SK-N-SH (cell line): ENCODE results near the gene NBEAL1. TPM values are rescaled to one million over a fixed set of nuclear protein-coding genes. Genes with fewer than 3 reads are reported as not detected.

Source experiments
- CTCF ChIA-PET: fragments of 300-600, 350-600 bp; formaldehyde crosslinking; extraction: SDS; loops from one replicate; lab custom pipeline; 2021; lab: Yijun Ruan, JAX
- POLR2A ChIA-PET: fragments of 350-600 bp; sonication (Branson Sonifier 250); formaldehyde crosslinking; extraction: SDS; loops from one replicate; lab custom pipeline; 2020; ENCODE audit warnings: antibody characterized with exemption, inconsistent platforms; lab: Yijun Ruan, JAX
- DNase-seq: peaks from one replicate; pipeline ENCODE4 v3.0.0; 2012
- H2AFZ ChIP-seq: fragments of 200-600 bp; sonication (generic); 2 replicates; pipeline ENCODE4 v1.8.1; 2016; ENCODE audit warnings: antibody characterized with exemption, mild to moderate bottlenecking, low read depth
- H3F3A ChIP-seq: fragments of 200-600 bp; sonication (generic); replicated peaks from 2 replicates; pipeline ENCODE3; 2016; ENCODE audit warnings: antibody characterized with exemption, mild to moderate bottlenecking; ENCODE audit not compliant: insufficient read depth
- H3K27ac ChIP-seq, 2 experiments: fragments of 200-500 bp in 1 of 2; fragments of 200-600 bp in 1 of 2; sonication (Bioruptor generic) in 1 of 2; sonication (generic), shearing (Covaris generic) in 1 of 2; 2 replicates each; pipeline versions ENCODE4 v1.5.1 to v1.6.1; 2014 to 2016; ENCODE audit warnings: low read depth in 2 of 2, inconsistent platforms in 1 of 2, low read length in 1 of 2, mild to moderate bottlenecking in 1 of 2, mixed read lengths in 1 of 2
- H3K27me3 ChIP-seq: fragments of 200-600 bp; sonication (generic), shearing (Covaris generic); 2 replicates; pipeline ENCODE4 v1.6.1; 2016; ENCODE audit warnings: mixed run types; ENCODE audit not compliant: insufficient read depth
- H3K36me3 ChIP-seq, 2 experiments: fragments of 200-500 bp in 1 of 2; fragments of 200-600 bp in 1 of 2; sonication (Bioruptor generic) in 1 of 2; sonication (generic) in 1 of 2; replicated peaks in 1 of 2; 2 replicates each; pipeline versions ENCODE3 to v1.5.1; 2014 to 2016; ENCODE audit warnings: low read length in 1 of 2, mild to moderate bottlenecking in 1 of 2; ENCODE audit not compliant: insufficient read depth in 2 of 2, control insufficient read depth in 1 of 2
- H3K4me1 ChIP-seq, 2 experiments: fragments of 200-500 bp in 1 of 2; fragments of 200-600 bp in 1 of 2; sonication (Bioruptor generic) in 1 of 2; sonication (generic), shearing (Covaris generic) in 1 of 2; 2 replicates each; pipeline versions ENCODE4 v1.5.1 to v1.6.1; 2014 to 2016; ENCODE audit warnings: low read depth in 1 of 2, low read length in 1 of 2, mixed run types in 1 of 2; ENCODE audit not compliant: insufficient read depth in 2 of 2, control insufficient read depth in 1 of 2
- H3K4me2 ChIP-seq: fragments of 200-600 bp; sonication (generic), shearing (Covaris generic); 2 replicates; pipeline ENCODE4 v1.6.1; 2017; ENCODE audit warnings: mixed run types
- H3K4me3 ChIP-seq, 2 experiments: fragments of 200-500 bp in 1 of 2; fragments of 200-600 bp in 1 of 2; sonication (Bioruptor generic) in 1 of 2; sonication (generic), shearing (Covaris generic) in 1 of 2; 2 replicates each; pipeline versions ENCODE4 v1.5.1 to v1.8.1; 2014 to 2016; ENCODE audit warnings: low read depth in 2 of 2, inconsistent platforms in 1 of 2, low read length in 1 of 2, mild to moderate bottlenecking in 1 of 2, mixed read lengths in 1 of 2, moderate library complexity in 1 of 2
- H3K79me2 ChIP-seq: fragments of 200-600 bp; sonication (generic); 2 replicates; pipeline ENCODE4 v1.8.1; 2017; ENCODE audit warnings: mild to moderate bottlenecking; ENCODE audit not compliant: insufficient read depth
- H3K9ac ChIP-seq: fragments of 200-600 bp; sonication (generic); 2 replicates; pipeline ENCODE4 v1.6.1; 2017; ENCODE audit warnings: mixed run types
- H3K9me2 ChIP-seq: fragments of 200-600 bp; sonication (generic); 2 replicates; pipeline ENCODE4 v1.6.1; 2017; ENCODE audit warnings: mixed run types
- H3K9me3 ChIP-seq: fragments of 200-600 bp; sonication (generic); 2 replicates; pipeline ENCODE4 v1.6.1; 2017; ENCODE audit warnings: mixed run types, mild to moderate bottlenecking, moderate library complexity
- H4K20me1 ChIP-seq: fragments of 200-600 bp; sonication (generic); 2 replicates; pipeline ENCODE4 v1.6.1; 2017; ENCODE audit warnings: mild to moderate bottlenecking, mixed run types; ENCODE audit not compliant: insufficient read depth
- EP300 ChIP-seq, 2 experiments: IDR thresholded peaks; 2 replicates each; pipeline versions ENCODE4 v1.4.0 to v1.6.1; 2012; ENCODE audit warnings: borderline replicate concordance in 1 of 2, low read depth in 1 of 2, low read length in 1 of 2
- EZH2phosphoT487 ChIP-seq: fragments of 200-600 bp; sonication (generic); IDR thresholded peaks from 2 replicates; pipeline ENCODE4 v1.6.1; 2017; ENCODE audit warnings: low read depth, mixed run types, mild to moderate bottlenecking, antibody characterized with exemption, moderate library complexity, borderline replicate concordance
- GATA2 ChIP-seq: sonication (generic); formaldehyde crosslinking; IDR thresholded peaks from 2 replicates; pipeline ENCODE4 v1.5.0; 2020; ENCODE audit warnings: mild to moderate bottlenecking, missing genetic modification reagents
- IRF3 ChIP-seq: fragments of 150-350 bp; IDR thresholded peaks from 2 replicates; pipeline ENCODE4 v1.6.1; 2016; ENCODE audit warnings: mild to moderate bottlenecking, low read depth, low read length
- NFIC ChIP-seq: IDR thresholded peaks from 2 replicates; pipeline ENCODE4 v1.4.0; 2012; ENCODE audit warnings: borderline replicate concordance
- NRF1 ChIP-seq: IDR thresholded peaks from 2 replicates; pipeline ENCODE4 v1.6.1; 2012; ENCODE audit warnings: low read depth, mild to moderate bottlenecking, low read length
- POLR2AphosphoS5 ChIP-seq: IDR thresholded peaks from 2 replicates; pipeline ENCODE4 v1.6.1; 2012; ENCODE audit warnings: low read depth, low read length
- RCOR1 ChIP-seq: fragments of 150-350 bp; IDR thresholded peaks from 2 replicates; pipeline ENCODE4 v1.6.1; 2017; ENCODE audit warnings: antibody characterized with exemption, low read length
- REST ChIP-seq: IDR thresholded peaks from 2 replicates; pipeline ENCODE4 v1.6.1; 2012; ENCODE audit warnings: mild to moderate bottlenecking, low read depth, low read length, moderate library complexity
- RFX5 ChIP-seq: IDR thresholded peaks from 2 replicates; pipeline ENCODE4 v1.6.1; 2012; ENCODE audit warnings: mild to moderate bottlenecking, improper control_type of control experiment, low read length
- SMC3 ChIP-seq: IDR thresholded peaks from 2 replicates; pipeline ENCODE4 v1.6.1; 2012; ENCODE audit warnings: low read depth, low read length, improper control_type of control experiment
- TCF12 ChIP-seq: IDR thresholded peaks from 2 replicates; pipeline ENCODE4 v1.4.0; 2012
- TEAD4 ChIP-seq: IDR thresholded peaks from 2 replicates; pipeline ENCODE4 v1.4.0; 2012; ENCODE audit warnings: mild to moderate bottlenecking, borderline replicate concordance; ENCODE audit not compliant: insufficient read depth
- WGBS: methylation state at CpG from one replicate; pipeline ENCODE4 v1.1.6; 2017; ENCODE audit warnings: low lambda C conversion rate; 5-methylcytosine and 5-hydroxymethylcytosine counted together
- polyA plus RNA-seq, 3 experiments: library from polyadenylated mRNA; depleted of rRNA; stranded (reverse); fragments of >200 nt; gene quantifications; 2 replicates each; pipeline ENCODE4 v1.2.3, GENCODE V29; 2012
- TF ChIP-seq, protein P1 (sequence below): IDR thresholded peaks from 2 replicates; pipeline ENCODE4 v1.4.0; 2012; ENCODE audit warnings: low read depth, borderline replicate concordance

NBEAL1 gene
- polyA plus RNA-seq, 1 of the 3 experiments (the other 2 are of a cell fraction), result 3.3 TPM

DNA sequence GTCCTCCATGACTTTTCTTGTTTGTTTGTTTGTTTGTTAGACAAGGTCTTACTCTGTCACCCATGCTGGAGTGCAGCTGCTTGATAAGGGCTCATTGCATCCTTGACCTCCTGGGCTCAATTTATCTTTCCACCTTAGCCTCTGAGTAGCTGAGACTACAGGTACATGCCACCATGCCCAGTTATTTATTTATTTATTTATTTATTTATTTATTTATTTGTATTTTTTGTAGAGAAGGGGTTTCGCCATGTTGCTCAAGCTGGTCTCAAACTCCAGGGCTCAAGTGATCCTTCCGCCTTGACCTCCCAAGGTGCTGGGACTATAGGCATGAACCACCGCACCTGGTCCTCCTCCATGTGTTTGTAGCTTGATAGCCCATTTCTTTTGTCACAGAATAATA, 37.9 kb downstream of the NBEAL1 start:
- Histone ChIP-seq H3K9ac (no peak overlapping the region), H3K27ac (no peak overlapping the region), H4K20me1 (no peaks in the 10 kb centered on the region), H3K27me3 (no peaks in the 10 kb centered on the region), H3K9me2 (no peaks in the 10 kb centered on the region), H3K4me1 (no peaks in the 10 kb centered on the region), H3K79me2 (no peaks in the 10 kb centered on the region), H3K9me3 (no peaks in the 10 kb centered on the region), H3K4me3 (no peak overlapping the region), H3F3A (no peaks in the 10 kb centered on the region), H3K36me3 (peaks cover 2 to 34% of the 10 kb centered on the region in 2 experiments), H2AFZ (no peak overlapping the region), H3K4me2 (no peak overlapping the region)
- CTCF ChIA-PET, result no interaction called here
- TF ChIP-seq RCOR1 (no peak), SMC3 (no peak), RFX5 (no peak), EZH2phosphoT487 (no peak), IRF3 (no peak), GATA2 (CRISPR knock-in tag) (no peak), POLR2AphosphoS5 (no peak), NRF1 (no peak), EP300 (IDR thresholded peaks at IDR 0.05; ENCODE audit: borderline replicate concordance in 1 of 2, low read depth in 1 of 2, low read length in 1 of 2) (no peak)
- TF ChIP-seq, protein P1, sequence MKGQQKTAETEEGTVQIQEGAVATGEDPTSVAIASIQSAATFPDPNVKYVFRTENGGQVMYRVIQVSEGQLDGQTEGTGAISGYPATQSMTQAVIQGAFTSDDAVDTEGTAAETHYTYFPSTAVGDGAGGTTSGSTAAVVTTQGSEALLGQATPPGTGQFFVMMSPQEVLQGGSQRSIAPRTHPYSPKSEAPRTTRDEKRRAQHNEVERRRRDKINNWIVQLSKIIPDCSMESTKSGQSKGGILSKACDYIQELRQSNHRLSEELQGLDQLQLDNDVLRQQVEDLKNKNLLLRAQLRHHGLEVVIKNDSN, result no peak
- POLR2A ChIA-PET, result no interaction called here
- DNase-seq, result no peak
- WGBS, result 97% methylated on average over 3 of the region's 3 CpGs

DNA sequence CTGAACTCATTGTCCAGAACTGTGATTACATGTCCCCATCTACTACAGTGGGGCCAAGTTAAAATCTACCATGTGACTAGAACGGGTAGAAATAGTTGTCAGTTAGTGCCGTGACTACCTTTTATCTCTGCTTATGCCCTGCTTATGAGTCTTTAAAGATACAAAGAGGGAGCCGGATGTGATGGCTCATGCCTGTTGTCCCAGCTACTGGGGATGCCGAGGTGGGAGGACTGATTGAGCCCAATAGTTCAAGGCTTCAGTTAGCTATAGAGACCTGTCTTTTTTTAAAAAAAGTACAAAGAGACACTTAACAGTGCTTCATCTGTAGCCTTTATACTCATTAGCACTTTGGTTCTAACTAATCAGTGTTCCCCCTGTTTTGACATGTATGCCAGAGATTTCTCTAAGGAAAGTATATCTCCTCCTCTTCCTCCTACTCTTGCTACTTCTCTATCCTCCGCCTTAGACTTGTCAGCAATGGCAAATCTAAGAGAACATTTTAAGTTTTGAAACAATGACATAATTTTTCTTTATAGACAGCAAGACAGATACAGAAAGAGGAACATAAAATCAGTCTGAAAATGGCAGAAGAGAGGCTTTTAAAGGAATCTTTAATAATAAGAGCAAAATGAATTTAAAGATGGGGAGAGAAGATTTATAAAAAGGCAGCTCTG, 45.0 kb downstream of the NBEAL1 start:
- Histone ChIP-seq H3K4me1 (no peaks in the 10 kb centered on the region), H3K9me3 (no peaks in the 10 kb centered on the region), H3F3A (peaks cover 9% of the 10 kb centered on the region), H4K20me1 (no peaks in the 10 kb centered on the region), H3K36me3 (peaks cover 24 to 56% of the 10 kb centered on the region in 2 experiments), H3K79me2 (no peaks in the 10 kb centered on the region), H3K27ac (no peak overlapping the region), H3K4me3 (no peak overlapping the region), H2AFZ (no peak overlapping the region), H3K4me2 (no peak overlapping the region), H3K27me3 (no peaks in the 10 kb centered on the region), H3K9ac (no peak overlapping the region), H3K9me2 (no peaks in the 10 kb centered on the region)
- 98% methylated on average over 5 of the region's 5 CpGs for WGBS
- CTCF ChIA-PET, result no interaction called here
- POLR2A ChIA-PET, result no interaction called here
- DNase-seq, result no peak
- no peak for TF ChIP-seq TCF12
- no peak for TF ChIP-seq NFIC
- no peak for TF ChIP-seq REST
- no peak for TF ChIP-seq TEAD4
- TF ChIP-seq, all 33 proteins: peak for 0
